Uterus (tissue), 4 donors: Measurements from ENCODE around the gene MYBPC3. TPM values are rescaled to one million over a fixed set of nuclear protein-coding genes. Genes with fewer than 3 reads are reported as not detected.

Experiments used
- DNase-seq, 2 donors: peaks; one replicate each; pipeline ENCODE4 v3.0.0-alpha.2; 2019 to 2020
- H3K27ac ChIP-seq, 2 donors: fragments of 200-600 bp; sonication (generic); 1 replicate in 1 of 2; 2 replicates in 1 of 2; pipeline ENCODE4 v1.5.1; 2016 to 2018
- H3K27me3 ChIP-seq, 2 donors: fragments of 200-600 bp; sonication (generic); one replicate each; pipeline ENCODE4 v1.5.1; 2018 to 2019; ENCODE audit warnings: control low read depth in 1 of 2
- H3K36me3 ChIP-seq, 2 donors: fragments of 200-600 bp; sonication (generic); one replicate each; pipeline ENCODE4 v1.5.1; 2019; ENCODE audit warnings: control low read depth in 1 of 2
- H3K4me1 ChIP-seq, 2 donors: fragments of 200-600 bp; sonication (generic); one replicate each; pipeline ENCODE4 v1.5.1; 2018 to 2019; ENCODE audit warnings: control low read depth in 1 of 2
- H3K4me3 ChIP-seq, 2 donors: fragments of 200-600 bp; sonication (generic); 1 replicate in 1 of 2; 2 replicates in 1 of 2; pipeline ENCODE4 v1.5.1; 2018 to 2019; ENCODE audit warnings: mild to moderate bottlenecking in 1 of 2
- H3K9me3 ChIP-seq, 2 donors: fragments of 200-600 bp; sonication (generic); one replicate each; pipeline ENCODE4 v1.5.1; 2019; ENCODE audit warnings: control low read depth in 1 of 2
- POLR2A ChIP-seq, 2 donors: fragments of 450-650 bp; IDR thresholded peaks; one replicate each; pipeline ENCODE4 v1.6.1; 2016; ENCODE audit warnings: antibody characterized with exemption in 2 of 2, mild to moderate bottlenecking in 1 of 2, moderate library complexity in 1 of 2
- intact Hi-C: fragments of 100-400 bp; cut with DNase I; formaldehyde crosslinking; loops from one replicate; pipeline ENCODE4 v1.15.1; 2023; ENCODE audit warnings: low total_unique reads
- total RNA-seq, 4 donors: library from RNA; depleted of rRNA in 3 of 4; stranded (reverse); fragments of >200 nt in 3 of 4; gene quantifications; one replicate each; pipeline versions ENCODE4 v1.1.0 to v1.2.4, GENCODE V29; 2014 to 2023
- TF ChIP-seq, protein P1 (sequence below), 4 experiments: fragments of 200-600 bp in 2 of 4; fragments of 450-650 bp in 2 of 4; sonication (generic) in 2 of 4; IDR thresholded peaks; one replicate each; pipeline ENCODE4 v1.5.1; 2016 to 2019; ENCODE audit warnings: antibody characterized with exemption in 4 of 4, mild to moderate bottlenecking in 2 of 4, moderate library complexity in 1 of 4
- donor health status: DM: yes; HTN: yes; CAD: no.

Gene MYBPC3
- total RNA-seq, 4 donors from 2014 or later, result 0.09 to 0.14 TPM; not detected in 2

GRCh38 chr11:47305734-47306483 is 46.6 kb downstream of the MYBPC3 start:
- no peaks in the 10 kb centered on the region for H3K4me1 ChIP-seq
- no peak for DNase-seq
- H3K36me3 ChIP-seq, result no peaks in the 10 kb centered on the region
- intact Hi-C loops, result no loop called here
- TF ChIP-seq POLR2A (IDR thresholded peaks at IDR 0.05), result no peak
- TF ChIP-seq, protein P1, sequence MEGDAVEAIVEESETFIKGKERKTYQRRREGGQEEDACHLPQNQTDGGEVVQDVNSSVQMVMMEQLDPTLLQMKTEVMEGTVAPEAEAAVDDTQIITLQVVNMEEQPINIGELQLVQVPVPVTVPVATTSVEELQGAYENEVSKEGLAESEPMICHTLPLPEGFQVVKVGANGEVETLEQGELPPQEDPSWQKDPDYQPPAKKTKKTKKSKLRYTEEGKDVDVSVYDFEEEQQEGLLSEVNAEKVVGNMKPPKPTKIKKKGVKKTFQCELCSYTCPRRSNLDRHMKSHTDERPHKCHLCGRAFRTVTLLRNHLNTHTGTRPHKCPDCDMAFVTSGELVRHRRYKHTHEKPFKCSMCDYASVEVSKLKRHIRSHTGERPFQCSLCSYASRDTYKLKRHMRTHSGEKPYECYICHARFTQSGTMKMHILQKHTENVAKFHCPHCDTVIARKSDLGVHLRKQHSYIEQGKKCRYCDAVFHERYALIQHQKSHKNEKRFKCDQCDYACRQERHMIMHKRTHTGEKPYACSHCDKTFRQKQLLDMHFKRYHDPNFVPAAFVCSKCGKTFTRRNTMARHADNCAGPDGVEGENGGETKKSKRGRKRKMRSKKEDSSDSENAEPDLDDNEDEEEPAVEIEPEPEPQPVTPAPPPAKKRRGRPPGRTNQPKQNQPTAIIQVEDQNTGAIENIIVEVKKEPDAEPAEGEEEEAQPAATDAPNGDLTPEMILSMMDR (IDR thresholded peaks at IDR 0.05), result no peak
- H3K27me3 ChIP-seq, result no peaks in the 10 kb centered on the region
- H3K4me3 ChIP-seq, result no peak overlapping the region
- H3K27ac ChIP-seq, result no peak overlapping the region
- H3K9me3 ChIP-seq, result peaks cover 0 to 20% of the 10 kb centered on the region in 2 donors

DNA sequence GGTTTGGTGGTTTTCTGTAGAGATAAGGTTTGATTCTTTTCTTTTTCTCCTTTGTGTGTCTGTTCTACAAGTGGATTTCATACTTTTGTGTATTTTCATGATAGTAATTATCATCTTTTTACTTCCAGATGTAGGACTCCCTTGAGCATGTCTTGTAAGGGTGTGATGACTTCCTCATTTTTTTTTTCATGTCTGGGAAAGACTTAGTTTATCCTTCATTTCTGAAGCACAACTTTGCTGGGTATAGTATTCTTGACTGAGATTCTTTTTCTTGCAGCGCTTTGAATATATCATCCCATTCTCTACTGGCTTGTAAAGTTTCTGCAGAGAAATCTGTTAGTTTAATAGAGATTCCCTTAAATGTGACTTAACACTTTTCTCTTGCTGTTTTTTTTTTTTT is 49.6 kb downstream of the MYBPC3 start:
- Histone ChIP-seq H3K4me3 (no peak overlapping the region), H3K9me3 (peaks cover 0 to 23% of the 10 kb centered on the region in 2 donors), H3K36me3 (no peaks in the 10 kb centered on the region), H3K27me3 (no peaks in the 10 kb centered on the region), H3K4me1 (no peaks in the 10 kb centered on the region), H3K27ac (no peak overlapping the region)
- intact Hi-C loops, result no loop called here
- DNase-seq, result no peak
- TF ChIP-seq POLR2A (IDR thresholded peaks at IDR 0.05), result no peak
- TF ChIP-seq, protein P1 (IDR thresholded peaks at IDR 0.05), result no peak

- H3K4me1 ChIP-seq, result no peaks in the 10 kb centered on the region
- no peaks in the 10 kb centered on the region for H3K36me3 ChIP-seq
- intact Hi-C loops, result no loop called here
- no peaks in the 10 kb centered on the region for H3K27me3 ChIP-seq
- TF ChIP-seq, protein P1 (IDR thresholded peaks at IDR 0.05), result no peak
- no peak for TF ChIP-seq POLR2A (IDR thresholded peaks at IDR 0.05)
- peaks cover 0 to 23% of the 10 kb centered on the region in 2 donors for H3K9me3 ChIP-seq
- DNase-seq, result no peak
- no peak overlapping the region for H3K4me3 ChIP-seq
- H3K27ac ChIP-seq, result no peak overlapping the region
These were observed 53.4 kb downstream of the MYBPC3 start for GRCh38 chr11:47299078-47299477.

- intact Hi-C loops, result no loop called here
- peaks cover 0 to 2% of the 10 kb centered on the region in 2 donors for H3K36me3 ChIP-seq
- H3K4me3 ChIP-seq, result no peak overlapping the region
- no peak overlapping the region for H3K27ac ChIP-seq
- H3K4me1 ChIP-seq, result no peaks in the 10 kb centered on the region
- DNase-seq, result no peak
- no peak for TF ChIP-seq POLR2A (IDR thresholded peaks at IDR 0.05)
- no peaks in the 10 kb centered on the region for H3K27me3 ChIP-seq
- peaks cover 0 to 5% of the 10 kb centered on the region in 2 donors for H3K9me3 ChIP-seq
These were observed 56.5 kb downstream of the MYBPC3 start for GRCh38 chr11:47296045-47296444.

- Histone ChIP-seq H3K4me3 (no peak overlapping the region), H3K27me3 (no peaks in the 10 kb centered on the region), H3K27ac (no peak overlapping the region), H3K4me1 (no peaks in the 10 kb centered on the region), H3K9me3 (peaks cover 0 to 4% of the 10 kb centered on the region in 2 donors), H3K36me3 (peaks cover 0 to 2% of the 10 kb centered on the region in 2 donors)
- intact Hi-C loops, result no loop called here
- TF ChIP-seq, protein P1 (IDR thresholded peaks at IDR 0.05), result no peak
- no peak for TF ChIP-seq POLR2A (IDR thresholded peaks at IDR 0.05)
- no peak for DNase-seq
These were observed 57.1 kb downstream of the MYBPC3 start for GRCh38 chr11:47295385-47295784.
